A673 (cell line): ENCODE data around the gene MAP2K6.

ENCODE experiments used
- CTCF ChIP-seq: fragments of 300-800, 200-600 bp; sonication (generic); conservative IDR thresholded peaks from 2 replicates; pipeline ENCODE4 v1.5.1; 2017; ENCODE audit warnings: low read depth, mild to moderate bottlenecking, antibody characterized with exemption, low read length, moderate library complexity, mixed read lengths
- EZH2 ChIP-seq: fragments of 200-600 bp; sonication (generic); IDR thresholded peaks from 2 replicates; pipeline ENCODE4 v1.6.1; 2017; ENCODE audit warnings: borderline replicate concordance, low read depth, mild to moderate bottlenecking, mixed read lengths, antibody characterized with exemption, low read length; ENCODE audit not compliant: poor library complexity, severe bottlenecking

GRCh38 chr17:69451416-69452394, 37.2 kb downstream of the MAP2K6 start:
- TF ChIP-seq CTCF, result no peak
- TF ChIP-seq EZH2, result no peak
